Subcutaneous adipose tissue (tissue), 4 donors: ENCODE data around the gene FIZ1. TPM values are rescaled to one million over a fixed set of nuclear protein-coding genes. Genes with fewer than 3 reads are reported as not detected.

Experiments used
- CTCF ChIP-seq: fragments of 450-650 bp; IDR thresholded peaks from one replicate; pipeline ENCODE4 v1.5.1; 2016; ENCODE audit warnings: low read depth, mild to moderate bottlenecking, control low read depth, antibody characterized with exemption, moderate library complexity
- total RNA-seq, 4 donors: library from RNA; depleted of rRNA; stranded (reverse); fragments of >200 nt; gene quantifications; one replicate each; pipeline ENCODE4 v1.1.0, GENCODE V29; 2016

Gene FIZ1
- total RNA-seq, 4 donors from 2014 or later: 1.8 to 12.1 (median 2.7) TPM

GRCh38 chr19:55644191-55644833 lies 45.0 kb upstream of the FIZ1 start:
- no peak for TF ChIP-seq CTCF

- no peak for TF ChIP-seq CTCF
Observed at GRCh38 chr19:55643887-55644176, 44.5 kb upstream of the FIZ1 start.

GRCh38 chr19:55643003-55643886 lies 43.9 kb upstream of the FIZ1 start, which contains the start of gene ZNF581:
ZNF581 (plus strand) TSS chr19:55643649; CDS start chr19:55644572, 923 bp downstream.
- TF ChIP-seq CTCF: no peak

- TF ChIP-seq CTCF: no peak
Observed at GRCh38 chr19:55642153-55643002, 43.1 kb upstream of the FIZ1 start.

- TF ChIP-seq CTCF: no peak
Observed at GRCh38 chr19:55641426-55642152, 42.3 kb upstream of the FIZ1 start.

GRCh38 chr19:55640577-55641425 lies 41.5 kb upstream of the FIZ1 start, which contains the start of gene ZNF580:
ZNF580 (plus strand) TSS chr19:55641002; CDS start chr19:55642509, 1,507 bp downstream.
- TF ChIP-seq CTCF: no peak
